Right lobe of liver (tissue), 6 donors: ENCODE measurements around the gene USP28. TPM values are rescaled to one million over a fixed set of nuclear protein-coding genes. Genes with fewer than 3 reads are reported as not detected.
A peak's percentile ranks its signal among the peaks of the same experiment; 100 is the strongest.
"Not testable (repeated sequence)": the region's sequence is repeated elsewhere in the genome, so short reads cannot be mapped to it uniquely, and the experiment has no call there.

ENCODE experiments used
- ATAC-seq, 4 donors: fragments of 200-7000 bp; cut with Tn5 transposase; one replicate each; pipeline ENCODE4 v1.9.1; 2020; ENCODE audit warnings: mild to moderate bottlenecking in 4 of 4, moderate library complexity in 4 of 4
- DNase-seq, 3 donors: peaks; one replicate each; pipeline ENCODE4 v3.0.0-alpha.2; 2020
- H3K27ac ChIP-seq, 3 donors: fragments of 200-600 bp; one replicate each; pipeline ENCODE4 v1.8.0; 2022
- H3K27me3 ChIP-seq, 2 donors: fragments of 200-600 bp; one replicate each; pipeline ENCODE4 v1.8.0; 2022
- H3K36me3 ChIP-seq, 4 donors: fragments of 200-600 bp; sonication (generic) in 1 of 4; one replicate each; pipeline versions ENCODE4 v1.5.1 to v1.8.0; 2017 to 2022; ENCODE audit warnings: control low read depth in 1 of 4
- H3K4me1 ChIP-seq, 4 donors: fragments of 200-600 bp; sonication (generic) in 1 of 4; one replicate each; pipeline versions ENCODE4 v1.5.1 to v1.8.0; 2017 to 2022; ENCODE audit warnings: control low read depth in 1 of 4
- H3K4me3 ChIP-seq, 3 donors: fragments of 200-600 bp; one replicate each; pipeline ENCODE4 v1.8.0; 2022
- H3K9me3 ChIP-seq, 4 donors: fragments of 200-600 bp; sonication (generic) in 1 of 4; one replicate each; pipeline versions ENCODE4 v1.5.1 to v1.8.0; 2017 to 2022; ENCODE audit warnings: control low read depth in 1 of 4
- POLR2A ChIP-seq: fragments of 450-650 bp; IDR thresholded peaks from one replicate; pipeline ENCODE4 v1.6.1; 2017; ENCODE audit warnings: antibody characterized with exemption, mild to moderate bottlenecking
- WGBS: methylation state at CpG from one replicate; pipeline ENCODE4 v1.1.6; 2018; ENCODE audit warnings: low coverage, low lambda C conversion rate; ENCODE audit not compliant: insufficient coverage; ENCODE audit errors: missing lambda C conversion rate; 5-methylcytosine and 5-hydroxymethylcytosine counted together
- intact Hi-C, 2 donors: fragments of 100-400 bp; cut with DNase I; formaldehyde crosslinking; loops; one replicate each; pipeline versions ENCODE4 v1.11.2 to v1.14.1; 2022
- total RNA-seq, 6 experiments: library from RNA; depleted of rRNA in 2 of 6; stranded (reverse); fragments of >200 nt in 2 of 6; fragmentation: NEBNext Ultra II Directional in 3 of 6; extraction: Animal tissue kit (Norgen Biotek cat#: 25700) in 3 of 6; gene quantifications; one replicate each; pipeline versions ENCODE4 v1.1.0 to v1.2.4, GENCODE V29; 2016 to 2023
- TF ChIP-seq, protein P1 (sequence below), 4 donors: fragments of 200-600 bp in 3 of 4; fragments of 450-650 bp in 1 of 4; IDR thresholded peaks; one replicate each; pipeline versions ENCODE4 v1.5.1 to v1.8.0; 2016 to 2022; ENCODE audit warnings: antibody characterized with exemption in 4 of 4, mild to moderate bottlenecking in 2 of 4
- donor health status: DM: no; HTN: yes; CAD: no.
- donor health status: DM: no; HTN: no; CAD: no.
- donor health status: DM: no; HTN: no; CAD: no.
- donor health status: DM: no; HTN: yes; CAD: no.
- donor health status: DM: no; HTN: yes; CAD: no.

The USP28 gene
- total RNA-seq, 6 experiments from 2014 or later, result 12.1 to 15.3 (median 14.4) TPM

GRCh38 chr11:113796663-113797259, 78.6 kb downstream of the USP28 start:
- Histone ChIP-seq H3K4me3 (no peak overlapping the region), H3K27me3 (no peaks in the 10 kb centered on the region), H3K27ac (no peak overlapping the region), H3K9me3 (no peaks in the 10 kb centered on the region), H3K36me3 (peaks cover 0 to 21% (median 3%) of the 10 kb centered on the region in 4 donors), H3K4me1 (no peaks in the 10 kb centered on the region)
- DNase-seq, result no peak
- peak; percentile 98 to 99 (median 98) for ATAC-seq
- TF ChIP-seq, protein P1, sequence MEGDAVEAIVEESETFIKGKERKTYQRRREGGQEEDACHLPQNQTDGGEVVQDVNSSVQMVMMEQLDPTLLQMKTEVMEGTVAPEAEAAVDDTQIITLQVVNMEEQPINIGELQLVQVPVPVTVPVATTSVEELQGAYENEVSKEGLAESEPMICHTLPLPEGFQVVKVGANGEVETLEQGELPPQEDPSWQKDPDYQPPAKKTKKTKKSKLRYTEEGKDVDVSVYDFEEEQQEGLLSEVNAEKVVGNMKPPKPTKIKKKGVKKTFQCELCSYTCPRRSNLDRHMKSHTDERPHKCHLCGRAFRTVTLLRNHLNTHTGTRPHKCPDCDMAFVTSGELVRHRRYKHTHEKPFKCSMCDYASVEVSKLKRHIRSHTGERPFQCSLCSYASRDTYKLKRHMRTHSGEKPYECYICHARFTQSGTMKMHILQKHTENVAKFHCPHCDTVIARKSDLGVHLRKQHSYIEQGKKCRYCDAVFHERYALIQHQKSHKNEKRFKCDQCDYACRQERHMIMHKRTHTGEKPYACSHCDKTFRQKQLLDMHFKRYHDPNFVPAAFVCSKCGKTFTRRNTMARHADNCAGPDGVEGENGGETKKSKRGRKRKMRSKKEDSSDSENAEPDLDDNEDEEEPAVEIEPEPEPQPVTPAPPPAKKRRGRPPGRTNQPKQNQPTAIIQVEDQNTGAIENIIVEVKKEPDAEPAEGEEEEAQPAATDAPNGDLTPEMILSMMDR (IDR thresholded peaks at IDR 0.05), result peak; percentile 67 to 72 (median 68)
- TF ChIP-seq POLR2A, result no peak
- intact Hi-C loops, result no loop called here
- WGBS, result 46% methylated on average over 3 of the region's 3 CpGs

DNA sequence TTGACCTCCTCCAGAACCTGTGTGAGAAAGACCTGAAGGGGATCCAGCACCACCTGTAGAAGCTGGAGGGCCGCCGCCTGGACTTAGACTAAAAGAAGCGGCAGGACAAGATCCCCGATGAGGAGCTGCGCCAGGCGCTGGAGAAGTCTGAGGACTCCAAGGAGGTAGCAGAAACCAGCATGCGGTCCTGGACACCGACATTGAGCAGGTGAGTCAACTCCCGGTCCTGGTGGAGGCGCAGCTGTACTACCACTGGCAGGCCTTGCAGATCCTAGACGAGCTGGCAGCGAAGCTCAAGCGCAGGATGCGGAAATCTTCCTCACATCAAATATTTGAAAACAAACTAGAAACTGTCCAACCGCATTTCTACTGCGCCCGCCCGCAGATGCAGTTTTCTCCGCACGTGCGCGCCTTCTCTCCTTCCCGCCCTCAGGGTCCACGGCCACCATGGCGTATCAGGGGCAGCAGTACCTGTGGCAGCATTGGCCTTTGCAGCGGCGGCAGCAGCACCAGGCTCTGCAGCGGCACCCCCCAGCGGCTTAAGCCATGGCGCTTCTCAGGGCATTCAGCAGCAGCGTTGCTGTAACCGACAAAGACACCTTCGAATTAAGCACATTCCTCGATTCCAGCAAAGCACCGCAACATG, 85.6 kb downstream of the USP28 start:
- no peak overlapping the region for H3K27ac ChIP-seq
- no peaks in the 10 kb centered on the region for H3K36me3 ChIP-seq
- no peak for DNase-seq
- no peaks in the 10 kb centered on the region for H3K27me3 ChIP-seq
- no peak for ATAC-seq
- TF ChIP-seq, protein P1 (IDR thresholded peaks at IDR 0.05), result no peak
- TF ChIP-seq POLR2A, result no peak
- H3K4me1 ChIP-seq, result no peaks in the 10 kb centered on the region
- WGBS, result 89% methylated on average over 16 of the region's 35 CpGs
- no peak overlapping the region for H3K4me3 ChIP-seq
- H3K9me3 ChIP-seq, result no peaks in the 10 kb centered on the region
- intact Hi-C loops, result no loop called here

DNA sequence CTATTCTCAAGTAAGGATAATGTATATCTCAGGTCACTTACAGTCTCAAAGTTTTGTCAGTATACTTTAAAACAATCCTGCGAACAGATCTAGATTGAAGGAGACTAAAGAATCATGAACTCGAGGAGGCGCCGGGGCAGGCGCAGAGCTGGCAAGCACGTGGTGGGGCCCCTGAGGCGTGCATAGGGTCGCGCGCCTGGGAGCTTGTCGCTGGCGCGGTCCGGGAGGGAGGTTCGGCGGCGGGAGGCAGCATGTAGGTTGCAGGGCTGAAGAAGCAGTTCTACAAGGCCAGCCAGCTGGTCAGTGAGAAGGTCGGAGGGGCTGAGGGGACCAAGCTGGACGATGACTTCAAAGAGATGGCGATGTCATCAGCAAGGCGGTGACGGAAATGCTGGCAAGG, 86.4 kb downstream of the USP28 start:
- not testable (repeated sequence) for H3K36me3 ChIP-seq

GRCh38 chr11:113782134-113782533, 93.2 kb downstream of the USP28 start:
- TF ChIP-seq, protein P1 (IDR thresholded peaks at IDR 0.05), result no peak
- TF ChIP-seq POLR2A, result no peak
- WGBS, result 15% methylated on average over 1 of the region's 1 CpG
- intact Hi-C loops, result no loop called here
- ATAC-seq (peak; percentile 41 to 78 (median 72)), DNase-seq (no peak)
- peak overlapping the region in 2 of 3 donors; percentile 28 to 76 for H3K27ac ChIP-seq
- H3K36me3 ChIP-seq, result no peaks in the 10 kb centered on the region
- H3K9me3 ChIP-seq, result no peaks in the 10 kb centered on the region
- H3K4me3 ChIP-seq, result peak overlapping the region in 1 of 3 donors; percentile 9
- peaks cover 0 to 19% (median 4%) of the 10 kb centered on the region in 4 donors for H3K4me1 ChIP-seq
- H3K27me3 ChIP-seq, result no peaks in the 10 kb centered on the region

More for the DNA sequence above, 86.4 kb downstream of the USP28 start:
- H3K4me3 ChIP-seq, H3K27ac ChIP-seq, H3K27me3 ChIP-seq, intact Hi-C loops, H3K9me3 ChIP-seq, DNase-seq, H3K4me1 ChIP-seq, ATAC-seq: not testable (repeated sequence)
- 94% methylated on average over 16 of the region's 22 CpGs for WGBS

DNA sequence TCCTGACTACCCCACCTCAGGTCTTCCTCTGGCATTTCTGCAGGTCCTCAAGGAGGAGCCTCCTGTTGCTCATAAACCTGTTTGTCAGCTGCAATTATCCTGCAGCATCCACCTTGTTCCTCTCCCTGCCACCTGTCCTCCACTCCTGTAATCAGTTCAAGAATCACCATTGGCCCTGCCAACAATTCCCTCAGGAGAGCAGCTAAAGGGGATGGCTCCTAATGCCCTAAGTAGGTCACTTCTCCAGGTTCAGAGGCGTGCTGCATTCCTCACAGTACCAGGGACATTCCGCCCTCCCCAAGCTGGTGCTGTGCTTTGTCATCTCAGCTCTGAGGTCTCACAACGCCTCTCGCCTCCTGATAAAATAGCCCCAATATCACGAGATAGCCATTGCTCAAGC, 93.7 kb downstream of the USP28 start:
- no peaks in the 10 kb centered on the region for H3K9me3 ChIP-seq
- peaks cover 0 to 19% (median 4%) of the 10 kb centered on the region in 4 donors for H3K4me1 ChIP-seq
- H3K27ac ChIP-seq, result peak overlapping the region in 2 of 3 donors; percentile 28 to 76
- H3K27me3 ChIP-seq, result no peaks in the 10 kb centered on the region
- H3K36me3 ChIP-seq, result no peaks in the 10 kb centered on the region
- peak overlapping the region in 1 of 3 donors; percentile 9 for H3K4me3 ChIP-seq
- no peak for TF ChIP-seq POLR2A
- TF ChIP-seq, protein P1 (IDR thresholded peaks at IDR 0.05), result no peak
- ATAC-seq (peak; percentile 78 to 88 (median 82)), DNase-seq (peak; percentile 56 to 64 (median 64))
- intact Hi-C loops, result no loop called here
- 24% methylated on average over 5 of the region's 5 CpGs for WGBS
